H1 (cell line): ENCODE data around the gene AGPAT3. TPM values are rescaled to one million over a fixed set of nuclear protein-coding genes. Genes with fewer than 3 reads are reported as not detected.

Source experiments
- CTCF ChIA-PET: fragments of 300-600 bp; sonication (Branson Sonifier 250); formaldehyde crosslinking; loops from one replicate; lab custom pipeline; 2021; ENCODE audit not compliant: partially characterized antibody; lab: Charles Lee
- POLR2A ChIA-PET: fragments of 300-600 bp; sonication (Branson Sonifier 250); formaldehyde crosslinking; loops from one replicate; lab custom pipeline; 2021; ENCODE audit warnings: inconsistent platforms; ENCODE audit not compliant: partially characterized antibody; lab: Charles Lee
- DNase-seq, 2 experiments: peaks; one replicate each; pipeline versions ENCODE4 v3.0.0 to v3.0.0-alpha.2; 2010 to 2022; ENCODE audit warnings: low spot score in 2 of 2, low read depth in 1 of 2, mixed read lengths in 1 of 2
- FAIRE-seq: peaks from 2 replicates; lab custom pipeline; 2011; peaks lifted over from hg19 to GRCh38; lab: Jason Lieb, UNC
- H2AFZ ChIP-seq: 2 replicates; pipeline ENCODE4 v1.8.1; 2012; ENCODE audit warnings: low read length, inconsistent platforms
- H2AK5ac ChIP-seq: 2 replicates; pipeline ENCODE4 v1.6.1; 2013; ENCODE audit warnings: low read depth, low read length
- H2BK120ac ChIP-seq: replicated peaks from 2 replicates; pipeline ENCODE3; 2013; ENCODE audit warnings: low read depth, low read length, inconsistent platforms
- H2BK12ac ChIP-seq: 2 replicates; pipeline ENCODE4 v1.6.1; 2013; ENCODE audit warnings: low read depth, low read length
- H2BK15ac ChIP-seq: 2 replicates; pipeline ENCODE4 v1.6.1; 2013; ENCODE audit warnings: low read length
- H2BK20ac ChIP-seq: 2 replicates; pipeline ENCODE4 v1.6.1; 2013; ENCODE audit warnings: low read length
- H2BK5ac ChIP-seq: 2 replicates; pipeline ENCODE4 v1.6.1; 2013; ENCODE audit warnings: low read depth, low read length
- H3K14ac ChIP-seq: 2 replicates; pipeline ENCODE4 v1.6.1; 2013; ENCODE audit warnings: inconsistent platforms; ENCODE audit not compliant: insufficient read length
- H3K18ac ChIP-seq: 2 replicates; pipeline ENCODE4 v1.6.1; 2013; ENCODE audit warnings: low read length; ENCODE audit errors: extremely low read depth
- H3K23ac ChIP-seq: 2 replicates; pipeline ENCODE4 v1.6.1; 2013; ENCODE audit warnings: inconsistent platforms; ENCODE audit not compliant: insufficient read length
- H3K23me2 ChIP-seq: 2 replicates; pipeline ENCODE4 v1.6.1; 2013; ENCODE audit warnings: low read depth, low read length
- H3K27ac ChIP-seq: 2 replicates; pipeline ENCODE4 v1.6.1; 2011; ENCODE audit warnings: low read depth, low read length, inconsistent platforms
- H3K27me3 ChIP-seq, 4 experiments: replicated peaks in 1 of 4; 1 replicate in 1 of 4; 2 replicates in 3 of 4; pipeline versions ENCODE4 v1.6.1 to v1.8.1; 2011 to 2013; ENCODE audit warnings: low read length in 3 of 4, mild to moderate bottlenecking in 3 of 4, inconsistent platforms in 2 of 4, mixed read lengths in 2 of 4, moderate library complexity in 1 of 4; ENCODE audit not compliant: control insufficient read depth in 3 of 4, insufficient read depth in 3 of 4; ENCODE audit errors: extremely low read depth in 1 of 4
- H3K36me3 ChIP-seq, 4 experiments: 2 replicates each; pipeline versions ENCODE4 v1.6.1 to v1.8.1; 2011 to 2013; ENCODE audit warnings: mild to moderate bottlenecking in 4 of 4, low read length in 3 of 4, moderate library complexity in 2 of 4, control low read depth in 1 of 4, inconsistent platforms in 1 of 4; ENCODE audit not compliant: insufficient read depth in 4 of 4, control insufficient read depth in 2 of 4
- H3K4ac ChIP-seq: replicated peaks from 2 replicates; pipeline ENCODE3; 2013; ENCODE audit warnings: low read length, low read depth, mixed read lengths, inconsistent platforms; ENCODE audit not compliant: insufficient read length
- H3K4me1 ChIP-seq, 4 experiments: replicated peaks in 1 of 4; 1 replicate in 1 of 4; 2 replicates in 3 of 4; pipeline versions ENCODE4 v1.6.1 to v1.8.1; 2011 to 2013; ENCODE audit warnings: low read length in 3 of 4, inconsistent platforms in 2 of 4, mixed read lengths in 1 of 4; ENCODE audit not compliant: insufficient read depth in 4 of 4, control insufficient read depth in 3 of 4
- H3K4me2 ChIP-seq, 2 experiments: 2 replicates each; pipeline versions ENCODE4 v1.6.1 to v1.8.1; 2011 to 2013; ENCODE audit warnings: low read depth in 2 of 2, low read length in 2 of 2, control low read depth in 1 of 2, inconsistent platforms in 1 of 2, mild to moderate bottlenecking in 1 of 2; ENCODE audit not compliant: insufficient read depth in 1 of 2
- H3K4me3 ChIP-seq, 4 experiments: fragments of 200-600, 300-600 bp in 1 of 4; sonication (generic), shearing (Covaris generic), sonication (Bioruptor Twin) in 1 of 4; 2 replicates each; pipeline versions ENCODE4 v1.5.1 to v1.8.1; 2011 to 2016; ENCODE audit warnings: low read length in 4 of 4, low read depth in 3 of 4, control low read depth in 2 of 4, inconsistent platforms in 2 of 4, mild to moderate bottlenecking in 2 of 4, mixed read lengths in 1 of 4, moderate library complexity in 1 of 4; ENCODE audit not compliant: insufficient read depth in 2 of 4; ENCODE audit errors: extremely low read depth in 1 of 4
- H3K56ac ChIP-seq: replicated peaks from 2 replicates; pipeline ENCODE3; 2013; ENCODE audit warnings: low read depth, mild to moderate bottlenecking, mixed read lengths, low read length, inconsistent platforms; ENCODE audit not compliant: insufficient read length
- H3K79me1 ChIP-seq: 2 replicates; pipeline ENCODE4 v1.6.1; 2013; ENCODE audit warnings: low read depth, low read length, control low read depth
- H3K79me2 ChIP-seq, 2 experiments: 2 replicates each; pipeline versions ENCODE4 v1.6.1 to v1.8.1; 2012 to 2013; ENCODE audit warnings: low read length in 2 of 2, mild to moderate bottlenecking in 2 of 2, inconsistent platforms in 1 of 2; ENCODE audit not compliant: insufficient read depth in 2 of 2, control insufficient read depth in 1 of 2
- H3K9ac ChIP-seq, 4 experiments: replicated peaks in 1 of 4; 1 replicate in 1 of 4; 2 replicates in 3 of 4; pipeline versions ENCODE4 v1.6.1 to v1.8.1; 2011 to 2013; ENCODE audit warnings: low read depth in 3 of 4, low read length in 3 of 4, control low read depth in 2 of 4, mild to moderate bottlenecking in 2 of 4, moderate library complexity in 2 of 4, inconsistent platforms in 1 of 4; ENCODE audit errors: extremely low read depth in 1 of 4
- H3K9me3 ChIP-seq, 2 experiments: 2 replicates each; pipeline versions ENCODE4 v1.6.1 to v1.8.1; 2012 to 2013; ENCODE audit warnings: mild to moderate bottlenecking in 2 of 2, moderate library complexity in 2 of 2, control low read depth in 1 of 2, inconsistent platforms in 1 of 2, low read depth in 1 of 2, low read length in 1 of 2, mixed read lengths in 1 of 2; ENCODE audit not compliant: insufficient read depth in 2 of 2
- H4K20me1 ChIP-seq, 2 experiments: replicated peaks in 1 of 2; 2 replicates each; pipeline versions ENCODE3 to v1.8.1; 2011 to 2013; ENCODE audit warnings: inconsistent platforms in 2 of 2, low read length in 2 of 2, mild to moderate bottlenecking in 1 of 2; ENCODE audit not compliant: insufficient read depth in 2 of 2, control insufficient read depth in 1 of 2
- H4K5ac ChIP-seq: 2 replicates; pipeline ENCODE4 v1.6.1; 2013; ENCODE audit warnings: low read length, low read depth, mixed read lengths, inconsistent platforms; ENCODE audit not compliant: insufficient read length
- H4K8ac ChIP-seq: 2 replicates; pipeline ENCODE4 v1.8.0; 2013; ENCODE audit warnings: mild to moderate bottlenecking, moderate library complexity, low read length, inconsistent platforms; ENCODE audit not compliant: insufficient read depth; ENCODE audit errors: extremely low read depth
- H4K91ac ChIP-seq: replicated peaks from 2 replicates; pipeline ENCODE3; 2013; ENCODE audit warnings: low read length, mixed read lengths, inconsistent platforms; ENCODE audit not compliant: insufficient read length
- BRCA1 ChIP-seq: IDR thresholded peaks from 2 replicates; pipeline ENCODE4 v1.6.1; 2012; ENCODE audit warnings: low read depth, low read length, improper control_type of control experiment
- CBX5 ChIP-seq: fragments of 300-800, 300-1000 bp; sonication (generic); IDR thresholded peaks from 2 replicates; pipeline ENCODE4 v1.7.1; 2016; ENCODE audit warnings: antibody characterized with exemption, low read length, low read depth
- CHD2 ChIP-seq: IDR thresholded peaks from 2 replicates; pipeline ENCODE4 v1.6.1; 2012; ENCODE audit warnings: low read length, improper control_type of control experiment
- CREB1 ChIP-seq: IDR thresholded peaks from 2 replicates; pipeline ENCODE4 v1.6.1; 2012; ENCODE audit warnings: inconsistent platforms
- EGR1 ChIP-seq: IDR thresholded peaks from 2 replicates; pipeline ENCODE4 v1.6.1; 2011; ENCODE audit warnings: low read depth, low read length, borderline replicate concordance
- GTF2F1 ChIP-seq: IDR thresholded peaks from 2 replicates; pipeline ENCODE4 v1.6.1; 2012; ENCODE audit warnings: low read depth, low read length, improper control_type of control experiment, borderline replicate concordance
- JUN ChIP-seq: IDR thresholded peaks from 2 replicates; pipeline ENCODE4 v1.6.1; 2011; ENCODE audit warnings: low read depth, mild to moderate bottlenecking, improper control_type of control experiment, low read length
- POLR2AphosphoS5 ChIP-seq: IDR thresholded peaks from 2 replicates; pipeline ENCODE4 v1.6.1; 2011; ENCODE audit warnings: low read depth, low read length
- SIN3A ChIP-seq, 2 experiments: IDR thresholded peaks in 1 of 2; conservative IDR thresholded peaks in 1 of 2; 2 replicates each; pipeline ENCODE4 v1.6.1; 2011 to 2012; ENCODE audit warnings: low read length in 2 of 2, improper control_type of control experiment in 1 of 2, low read depth in 1 of 2, mild to moderate bottlenecking in 1 of 2
- TBP ChIP-seq: IDR thresholded peaks from 2 replicates; pipeline ENCODE4 v1.6.1; 2011; ENCODE audit warnings: low read depth, low read length, improper control_type of control experiment
- TCF12 ChIP-seq: IDR thresholded peaks from 2 replicates; pipeline ENCODE4 v1.6.1; 2011; ENCODE audit warnings: low read depth, mild to moderate bottlenecking, low read length
- WGBS, 2 experiments: shearing (Covaris generic) in 1 of 2; methylation state at CpG; one replicate each; pipeline versions ENCODE4 v1.1.6 to v1.1.7; 2013 to 2015; ENCODE audit warnings: low lambda C conversion rate in 2 of 2, mixed read lengths in 2 of 2, inconsistent platforms in 1 of 2, low coverage in 1 of 2, missing lambda C conversion rate in 1 of 2; ENCODE audit not compliant: insufficient replicate concordance in 2 of 2, insufficient coverage in 1 of 2, insufficient read length in 1 of 2; ENCODE audit errors: extremely low coverage in 1 of 2, missing lambda C conversion rate in 1 of 2; 5-methylcytosine and 5-hydroxymethylcytosine counted together
- polyA plus RNA-seq, 7 experiments: library from polyadenylated mRNA; depleted of rRNA in 3 of 7; stranded (reverse) in 5 of 7; unstranded in 2 of 7; fragments of >200 nt in 5 of 7; fragments of 200-250 nt in 2 of 7; gene quantifications; 1 replicate in 5 of 7; 2 replicates in 1 of 7; 4 replicates in 1 of 7; pipeline versions ENCODE4 v1.2.1 to v1.2.3, GENCODE V29; 2011 to 2013; ENCODE audit warnings: missing spikeins in 2 of 7, mixed read lengths in 2 of 7
- total RNA-seq: library from RNA; stranded (reverse); fragmentation: NEBNext Ultra II Directional; extraction: Animal tissue kit (Norgen Biotek cat#: 25700); gene quantifications from 2 replicates; pipeline ENCODE4 v1.2.1, GENCODE V29; 2021
- TF ChIP-seq, protein P1 (sequence below), 3 experiments: IDR thresholded peaks; 1 replicate in 2 of 3; 2 replicates in 1 of 3; pipeline versions ENCODE4 v1.5.1 to v1.6.1; 2011; ENCODE audit warnings: low read length in 3 of 3, mild to moderate bottlenecking in 3 of 3, inconsistent platforms in 2 of 3, low read depth in 1 of 3, moderate library complexity in 1 of 3; ENCODE audit not compliant: insufficient read depth in 1 of 3; ENCODE audit errors: control extremely low read depth in 1 of 3

Gene AGPAT3
- total and polyA plus RNA-seq, 2 of the 8 experiments (the other 6 are each of a cell fraction or from before 2014, with no cell fraction given), result 5.8 to 7.3 TPM

DNA sequence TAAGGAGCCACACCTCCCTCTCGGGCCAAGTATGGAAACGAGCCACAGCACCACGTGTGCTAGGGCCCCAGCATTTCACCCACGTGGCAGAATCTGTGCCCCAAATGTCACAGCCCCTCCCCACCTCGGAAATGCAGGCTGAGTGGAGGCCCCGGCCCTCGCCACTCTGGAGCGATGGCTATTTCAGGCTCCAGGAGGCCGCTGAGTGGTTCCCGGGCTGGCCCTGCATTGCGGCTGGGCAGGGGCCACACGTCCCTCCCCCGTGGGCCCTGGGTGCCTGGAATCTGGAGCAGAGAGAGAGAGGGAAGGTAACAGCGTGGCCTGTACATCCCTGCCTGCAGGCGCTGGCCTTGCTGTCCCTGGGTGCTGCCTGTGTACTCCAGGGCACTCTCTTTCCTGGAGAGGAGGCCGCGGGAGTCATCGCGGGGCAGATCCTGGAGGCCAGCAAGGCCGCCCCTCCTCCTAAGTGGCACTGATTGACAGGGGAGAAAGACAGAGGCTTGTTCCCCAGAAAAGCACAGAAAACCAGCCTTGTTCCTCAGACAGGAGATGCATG, 79.1 kb downstream of the AGPAT3 start:
- DNase-seq, result no peak
- WGBS, 2 experiments, result 88% methylated on average over 19 of the region's 20 CpGs; no CpG with 5 or more reads in 1 of the 2 experiments
- CTCF ChIA-PET, result interaction anchor here (1.0 to 1.3 kb wide), 3 partner anchors 9 to 133 kb away, joined by 3 to 4 read pairs (median 4); no protein-coding TSS in a partner anchor
- TF ChIP-seq CREB1 (no peak), TCF12 (no peak), TBP (no peak), SIN3A (conservative IDR thresholded peaks at IDR 0.05 in 1 of 2, IDR thresholded peaks at IDR 0.05 in 1 of 2; ENCODE audit: low read depth in 1 of 2, low read length in 2 of 2) (no peak), CHD2 (no peak), EGR1 (no peak), BRCA1 (no peak), JUN (no peak), CBX5 (no peak), GTF2F1 (no peak), POLR2AphosphoS5 (no peak)
- TF ChIP-seq, protein P1, sequence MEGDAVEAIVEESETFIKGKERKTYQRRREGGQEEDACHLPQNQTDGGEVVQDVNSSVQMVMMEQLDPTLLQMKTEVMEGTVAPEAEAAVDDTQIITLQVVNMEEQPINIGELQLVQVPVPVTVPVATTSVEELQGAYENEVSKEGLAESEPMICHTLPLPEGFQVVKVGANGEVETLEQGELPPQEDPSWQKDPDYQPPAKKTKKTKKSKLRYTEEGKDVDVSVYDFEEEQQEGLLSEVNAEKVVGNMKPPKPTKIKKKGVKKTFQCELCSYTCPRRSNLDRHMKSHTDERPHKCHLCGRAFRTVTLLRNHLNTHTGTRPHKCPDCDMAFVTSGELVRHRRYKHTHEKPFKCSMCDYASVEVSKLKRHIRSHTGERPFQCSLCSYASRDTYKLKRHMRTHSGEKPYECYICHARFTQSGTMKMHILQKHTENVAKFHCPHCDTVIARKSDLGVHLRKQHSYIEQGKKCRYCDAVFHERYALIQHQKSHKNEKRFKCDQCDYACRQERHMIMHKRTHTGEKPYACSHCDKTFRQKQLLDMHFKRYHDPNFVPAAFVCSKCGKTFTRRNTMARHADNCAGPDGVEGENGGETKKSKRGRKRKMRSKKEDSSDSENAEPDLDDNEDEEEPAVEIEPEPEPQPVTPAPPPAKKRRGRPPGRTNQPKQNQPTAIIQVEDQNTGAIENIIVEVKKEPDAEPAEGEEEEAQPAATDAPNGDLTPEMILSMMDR (IDR thresholded peaks at IDR 0.05; ENCODE audit: control extremely low read depth in 1 of 3, insufficient read depth in 1 of 3, low read depth in 1 of 3, low read length in 3 of 3), result no peak

More for the DNA sequence above, 79.1 kb downstream of the AGPAT3 start:
- Histone ChIP-seq H3K79me2 (no peaks in the 10 kb centered on the region), H2AK5ac (no peak overlapping the region), H2BK5ac (no peak overlapping the region), H2BK20ac (no peak overlapping the region), H4K91ac (no peak overlapping the region), H3K4me1 (no peaks in the 10 kb centered on the region), H3K36me3 (no peaks in the 10 kb centered on the region), H3K27ac (no peak overlapping the region), H2AFZ (no peak overlapping the region; the same call in 1 of the 2 replicates), H3K4ac (no peak overlapping the region), H2BK120ac (no peak overlapping the region), H3K23me2 (no peaks in the 10 kb centered on the region), H3K14ac (no peak overlapping the region), H3K9me3 (peaks cover 0 to under 1% of the 10 kb centered on the region in 2 experiments; a peak in 1 of 4 replicates), H2BK12ac (no peak overlapping the region), H4K8ac (peak overlapping the region; percentile 45; the same call in 1 of the 2 replicates), H3K9ac (no peak overlapping the region), H3K18ac (no peak overlapping the region; the same call in 1 of the 2 replicates), H3K23ac (no peak overlapping the region), H2BK15ac (no peak overlapping the region), H4K5ac (no peak overlapping the region), H3K27me3 (no peaks in the 10 kb centered on the region; a peak in 1 of 7 replicates), H3K4me2 (no peak overlapping the region), H4K20me1 (no peaks in the 10 kb centered on the region), H3K79me1 (no peaks in the 10 kb centered on the region), H3K56ac (no peak overlapping the region), H3K4me3 (no peak overlapping the region)
- FAIRE-seq, result no peak
- POLR2A ChIA-PET, result interaction anchor here (0.8 kb wide), 1 partner anchor 109 kb away, joined by 3 read pairs; no protein-coding TSS in a partner anchor
